HG02759 (cell line): ENCODE results near the gene BCL11B.
A peak's percentile ranks its signal among the peaks of the same experiment; 100 is the strongest.

ENCODE experiments used
- ATAC-seq: cut with Tn5 transposase; IDR thresholded peaks from one replicate; pipeline ENCODE4 v1.9.1; 2021; ENCODE audit warnings: mild to moderate bottlenecking, moderate library complexity; ENCODE audit not compliant: unreplicated experiment

BCL11B gene

GRCh38 chr14:99271951-99272631 is at the start of gene BCL11B:
TSS of gene BCL11B (minus strand) at chr14:99272197. CDS start at chr14:99271218, 979 bp downstream.
- ATAC-seq, result peak; percentile 78

GRCh38 chr14:99321236-99321925 is 49.4 kb upstream of the BCL11B start:
- no peak for ATAC-seq

GRCh38 chr14:99320621-99321235 is 48.7 kb upstream of the BCL11B start:
- no peak for ATAC-seq

- peak; percentile 74 for ATAC-seq
These were observed 48.1 kb upstream of the BCL11B start for GRCh38 chr14:99320105-99320572.

GRCh38 chr14:99318959-99319295 is 46.9 kb upstream of the BCL11B start:
- ATAC-seq, result no peak

GRCh38 chr14:99318091-99318958 is 46.3 kb upstream of the BCL11B start:
- ATAC-seq, result no peak

GRCh38 chr14:99317231-99318090 is 45.5 kb upstream of the BCL11B start:
- no peak for ATAC-seq

GRCh38 chr14:99316281-99317163 is 44.5 kb upstream of the BCL11B start:
- ATAC-seq, result no peak

- no peak for ATAC-seq
These were observed 43.2 kb upstream of the BCL11B start for GRCh38 chr14:99315197-99315596.

GRCh38 chr14:99314623-99315022 is 42.6 kb upstream of the BCL11B start:
- no peak for ATAC-seq

- ATAC-seq, result no peak
These were observed 41.2 kb upstream of the BCL11B start for GRCh38 chr14:99313234-99313633.

- ATAC-seq, result no peak
These were observed 40.1 kb upstream of the BCL11B start for GRCh38 chr14:99312106-99312505.

GRCh38 chr14:99309220-99309766 is 37.3 kb upstream of the BCL11B start:
- ATAC-seq, result no peak

- ATAC-seq, result no peak
These were observed 32.2 kb upstream of the BCL11B start for GRCh38 chr14:99304208-99304607.

- ATAC-seq, result no peak
These were observed 28.2 kb upstream of the BCL11B start for GRCh38 chr14:99300190-99300589.

- no peak for ATAC-seq
These were observed 24.5 kb upstream of the BCL11B start for GRCh38 chr14:99296517-99296916.

- ATAC-seq, result no peak
These were observed 17.6 kb upstream of the BCL11B start for GRCh38 chr14:99289394-99290189.

- no peak for ATAC-seq
These were observed 17.0 kb upstream of the BCL11B start for GRCh38 chr14:99288948-99289347.
